GM12878 (cell line): ENCODE measurements around the gene MYO3B. TPM values are rescaled to one million over a fixed set of nuclear protein-coding genes. Genes with fewer than 3 reads are reported as not detected.
A peak's percentile ranks its signal among the peaks of the same experiment; 100 is the strongest.

Experiments used
- BRCA1 ChIP-seq: IDR thresholded peaks from 2 replicates; pipeline ENCODE4 v1.6.1; 2011; ENCODE audit warnings: low read depth, low read length, improper control_type of control experiment
- CREM ChIP-seq: IDR thresholded peaks from 2 replicates; pipeline ENCODE4 v1.6.1; 2014; ENCODE audit warnings: antibody characterized with exemption, low read depth
- E4F1 ChIP-seq: fragments of 450-650 bp; IDR thresholded peaks from 2 replicates; pipeline ENCODE4 v1.6.1; 2018; ENCODE audit warnings: borderline replicate concordance, mild to moderate bottlenecking; ENCODE audit not compliant: partially characterized antibody
- IKZF2 ChIP-seq, 2 experiments: fragments of 450-650 bp; IDR thresholded peaks; 2 replicates each; pipeline ENCODE4 v1.6.1; 2017; ENCODE audit warnings: mild to moderate bottlenecking in 2 of 2, moderate library complexity in 2 of 2
- KAT2A ChIP-seq: conservative IDR thresholded peaks from 2 replicates; pipeline ENCODE4 v1.6.1; 2011; ENCODE audit warnings: low read depth, low read length; ENCODE audit not compliant: control insufficient read depth
- PML ChIP-seq: IDR thresholded peaks from 2 replicates; pipeline ENCODE4 v1.6.1; 2012; ENCODE audit warnings: low read length, inconsistent platforms
- SMC3 ChIP-seq: IDR thresholded peaks from 2 replicates; pipeline ENCODE4 v1.6.1; 2011; ENCODE audit warnings: low read length, improper control_type of control experiment, borderline replicate concordance
- ZNF24 ChIP-seq: fragments of 450-650 bp; IDR thresholded peaks from 2 replicates; pipeline ENCODE4 v1.6.1; 2017; ENCODE audit warnings: antibody characterized with exemption, mild to moderate bottlenecking
- polyA plus RNA-seq, 11 experiments: library from polyadenylated mRNA; depleted of rRNA in 4 of 11; unstranded in 6 of 11; stranded (reverse) in 5 of 11; fragments of >200 nt; fragmentation: Nextera tagmentation in 4 of 11; fragmentation: Illumina TruSeq in 1 of 11; extraction: Ambion mirVana in 4 of 11; extraction: Trizol in 1 of 11; gene quantifications; 1 replicate in 1 of 11; 2 replicates in 10 of 11; pipeline versions ENCODE4 v1.2.1 to v1.2.3, GENCODE V29; 2011 to 2016; ENCODE audit warnings: inconsistent platforms in 2 of 11, missing spikeins in 2 of 11, low read depth in 1 of 11
- total RNA-seq, 4 experiments: library from RNA; depleted of rRNA in 3 of 4; stranded (reverse); fragments of >200 nt in 3 of 4; fragmentation: Illumina TruSeq in 1 of 4; extraction: Trizol in 1 of 4; gene quantifications; 2 replicates each; pipeline versions ENCODE4 v1.2.1 to v1.2.3, GENCODE V29; 2013 to 2021
- TF ChIP-seq, protein P1 (sequence below): fragments of 450-650 bp; IDR thresholded peaks from 2 replicates; pipeline ENCODE4 v1.6.1; 2017; ENCODE audit warnings: mild to moderate bottlenecking, moderate library complexity

The MYO3B gene
- total and polyA plus RNA-seq, 10 of the 15 experiments (the other 5 are each of a cell fraction or from before 2014, with no cell fraction given) = 1.1 to 7.1 (median 2.1) TPM

- TF ChIP-seq ZNF24 (no peak), KAT2A (no peak), E4F1 (no peak), BRCA1 (no peak), PML (peak; percentile 43; the same call in 1 of the 2 replicates), SMC3 (no peak), CREM (no peak), IKZF2 (IDR thresholded peaks at IDR 0.05) (peak; percentile 53 to 65; a peak in 3 of 4 replicates)
- TF ChIP-seq, protein P1, sequence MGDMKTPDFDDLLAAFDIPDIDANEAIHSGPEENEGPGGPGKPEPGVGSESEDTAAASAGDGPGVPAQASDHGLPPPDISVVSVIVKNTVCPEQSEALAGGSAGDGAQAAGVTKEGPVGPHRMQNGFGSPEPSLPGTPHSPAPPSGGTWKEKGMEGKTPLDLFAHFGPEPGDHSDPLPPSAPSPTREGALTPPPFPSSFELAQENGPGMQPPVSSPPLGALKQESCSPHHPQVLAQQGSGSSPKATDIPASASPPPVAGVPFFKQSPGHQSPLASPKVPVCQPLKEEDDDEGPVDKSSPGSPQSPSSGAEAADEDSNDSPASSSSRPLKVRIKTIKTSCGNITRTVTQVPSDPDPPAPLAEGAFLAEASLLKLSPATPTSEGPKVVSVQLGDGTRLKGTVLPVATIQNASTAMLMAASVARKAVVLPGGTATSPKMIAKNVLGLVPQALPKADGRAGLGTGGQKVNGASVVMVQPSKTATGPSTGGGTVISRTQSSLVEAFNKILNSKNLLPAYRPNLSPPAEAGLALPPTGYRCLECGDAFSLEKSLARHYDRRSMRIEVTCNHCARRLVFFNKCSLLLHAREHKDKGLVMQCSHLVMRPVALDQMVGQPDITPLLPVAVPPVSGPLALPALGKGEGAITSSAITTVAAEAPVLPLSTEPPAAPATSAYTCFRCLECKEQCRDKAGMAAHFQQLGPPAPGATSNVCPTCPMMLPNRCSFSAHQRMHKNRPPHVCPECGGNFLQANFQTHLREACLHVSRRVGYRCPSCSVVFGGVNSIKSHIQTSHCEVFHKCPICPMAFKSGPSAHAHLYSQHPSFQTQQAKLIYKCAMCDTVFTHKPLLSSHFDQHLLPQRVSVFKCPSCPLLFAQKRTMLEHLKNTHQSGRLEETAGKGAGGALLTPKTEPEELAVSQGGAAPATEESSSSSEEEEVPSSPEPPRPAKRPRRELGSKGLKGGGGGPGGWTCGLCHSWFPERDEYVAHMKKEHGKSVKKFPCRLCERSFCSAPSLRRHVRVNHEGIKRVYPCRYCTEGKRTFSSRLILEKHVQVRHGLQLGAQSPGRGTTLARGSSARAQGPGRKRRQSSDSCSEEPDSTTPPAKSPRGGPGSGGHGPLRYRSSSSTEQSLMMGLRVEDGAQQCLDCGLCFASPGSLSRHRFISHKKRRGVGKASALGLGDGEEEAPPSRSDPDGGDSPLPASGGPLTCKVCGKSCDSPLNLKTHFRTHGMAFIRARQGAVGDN = peak; percentile 68; the same call in 1 of the 2 replicates
- TF ChIP-seq, all 136 proteins: peak for 22
Observed at GRCh38 chr2:170180031-170180566, 2.2 kb downstream of the MYO3B start (continued).
